Ovary (tissue), 3 donors: Measurements from ENCODE around the gene SULF2.

Experiments
- EP300 ChIP-seq: sonication (generic); formaldehyde crosslinking; IDR thresholded peaks from one replicate; pipeline ENCODE4 v1.6.1; 2017; ENCODE audit warnings: antibody characterized with exemption
- POLR2A ChIP-seq: fragments of 450-650 bp; IDR thresholded peaks from one replicate; pipeline ENCODE4 v1.6.1; 2017; ENCODE audit warnings: antibody characterized with exemption, mild to moderate bottlenecking, moderate library complexity
- TF ChIP-seq, protein P1 (sequence below), 3 donors: fragments of 450-650 bp in 2 of 3; fragments of 200-600 bp in 1 of 3; IDR thresholded peaks; one replicate each; pipeline versions ENCODE4 v1.5.1 to v1.8.0; 2016 to 2022; ENCODE audit warnings: antibody characterized with exemption in 3 of 3, mild to moderate bottlenecking in 1 of 3
- donor health status: DM: no; HTN: no; CAD: no.

GRCh38 chr20:47760686-47761481 lies 24.4 kb downstream of the SULF2 start:
- TF ChIP-seq, protein P1, sequence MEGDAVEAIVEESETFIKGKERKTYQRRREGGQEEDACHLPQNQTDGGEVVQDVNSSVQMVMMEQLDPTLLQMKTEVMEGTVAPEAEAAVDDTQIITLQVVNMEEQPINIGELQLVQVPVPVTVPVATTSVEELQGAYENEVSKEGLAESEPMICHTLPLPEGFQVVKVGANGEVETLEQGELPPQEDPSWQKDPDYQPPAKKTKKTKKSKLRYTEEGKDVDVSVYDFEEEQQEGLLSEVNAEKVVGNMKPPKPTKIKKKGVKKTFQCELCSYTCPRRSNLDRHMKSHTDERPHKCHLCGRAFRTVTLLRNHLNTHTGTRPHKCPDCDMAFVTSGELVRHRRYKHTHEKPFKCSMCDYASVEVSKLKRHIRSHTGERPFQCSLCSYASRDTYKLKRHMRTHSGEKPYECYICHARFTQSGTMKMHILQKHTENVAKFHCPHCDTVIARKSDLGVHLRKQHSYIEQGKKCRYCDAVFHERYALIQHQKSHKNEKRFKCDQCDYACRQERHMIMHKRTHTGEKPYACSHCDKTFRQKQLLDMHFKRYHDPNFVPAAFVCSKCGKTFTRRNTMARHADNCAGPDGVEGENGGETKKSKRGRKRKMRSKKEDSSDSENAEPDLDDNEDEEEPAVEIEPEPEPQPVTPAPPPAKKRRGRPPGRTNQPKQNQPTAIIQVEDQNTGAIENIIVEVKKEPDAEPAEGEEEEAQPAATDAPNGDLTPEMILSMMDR (IDR thresholded peaks at IDR 0.05), result no peak
- no peak for TF ChIP-seq POLR2A
- TF ChIP-seq EP300, result no peak
